ENCODE results near the gene NEU1. TPM values are rescaled to one million over a fixed set of nuclear protein-coding genes. Genes with fewer than 3 reads are reported as not detected.

The NEU1 gene
- total and polyA plus RNA-seq, 2 experiments from 2014 or later = 27.8 to 38.3 TPM

- no peak for DNase-seq
Observed at GRCh38 chr6:31877125-31877650, 14.6 kb upstream of the NEU1 start.

GRCh38 chr6:31876357-31876756 lies 13.7 kb upstream of the NEU1 start:
- no peaks in the 10 kb centered on the region for H3K4me1 ChIP-seq (ENCODE audit: insufficient read depth)
- H3K36me3 ChIP-seq (ENCODE audit: low read depth) = no peaks in the 10 kb centered on the region
- no peaks in the 10 kb centered on the region for H4K20me1 ChIP-seq (ENCODE audit: insufficient read depth)
- TF ChIP-seq EZH2 (IDR thresholded peaks at IDR 0.05; ENCODE audit: insufficient read depth, poor library complexity, severe bottlenecking) (no peak), EZH2phosphoT487 (IDR thresholded peaks at IDR 0.05; ENCODE audit: insufficient read depth, low read depth) (no peak)
- H3K9me3 ChIP-seq (ENCODE audit: low read depth) = no peaks in the 10 kb centered on the region
- H3K9ac ChIP-seq = no peak overlapping the region
- no peaks in the 10 kb centered on the region for H3K27me3 ChIP-seq (replicated peaks; ENCODE audit: insufficient read depth)
- DNase-seq = no peak
- 88 to 89% methylated on average over 7 of the region's 7 CpGs for WGBS, 2 experiments (ENCODE audit: low coverage in 1 of 2, low lambda C conversion rate in 2 of 2, missing lambda C conversion rate in 2 of 2)
- no peak overlapping the region for H3K27ac ChIP-seq
- no peaks in the 10 kb centered on the region for H3F3A ChIP-seq (ENCODE audit: insufficient read depth)
- H3K4me3 ChIP-seq = no peak overlapping the region
- H3K4me2 ChIP-seq (ENCODE audit: unreplicated experiment) = no peak overlapping the region
- H3K79me2 ChIP-seq (ENCODE audit: insufficient read depth) = no peaks in the 10 kb centered on the region
- in situ Hi-C loops (cut with MboI) = no loop called here
- H3K9me2 ChIP-seq (ENCODE audit: insufficient read depth) = no peaks in the 10 kb centered on the region
- no peak overlapping the region for H2AFZ ChIP-seq

More at GRCh38 chr6:31877125-31877650, 14.6 kb upstream of the NEU1 start:
- H3K27ac ChIP-seq = no peak overlapping the region
- WGBS, 2 experiments (ENCODE audit: low coverage in 1 of 2, low lambda C conversion rate in 2 of 2, missing lambda C conversion rate in 2 of 2) = 62 to 70% methylated on average over 3 of the region's 3 CpGs
- no peak overlapping the region for H3K4me3 ChIP-seq
- no peaks in the 10 kb centered on the region for H3K27me3 ChIP-seq (replicated peaks; ENCODE audit: insufficient read depth)
- no peak overlapping the region for H3K9ac ChIP-seq
- no peaks in the 10 kb centered on the region for H3K4me1 ChIP-seq (ENCODE audit: insufficient read depth)
- no peaks in the 10 kb centered on the region for H4K20me1 ChIP-seq (ENCODE audit: insufficient read depth)
- TF ChIP-seq EZH2 (IDR thresholded peaks at IDR 0.05; ENCODE audit: insufficient read depth, poor library complexity, severe bottlenecking) = no peak
- TF ChIP-seq EZH2phosphoT487 (IDR thresholded peaks at IDR 0.05; ENCODE audit: insufficient read depth, low read depth) = no peak
- H3K9me3 ChIP-seq (ENCODE audit: low read depth) = no peaks in the 10 kb centered on the region
- H3K79me2 ChIP-seq (ENCODE audit: insufficient read depth) = no peaks in the 10 kb centered on the region
- in situ Hi-C loops (cut with MboI) = no loop called here
- no peaks in the 10 kb centered on the region for H3F3A ChIP-seq (ENCODE audit: insufficient read depth)
- H3K36me3 ChIP-seq (ENCODE audit: low read depth) = no peaks in the 10 kb centered on the region
- no peaks in the 10 kb centered on the region for H3K9me2 ChIP-seq (ENCODE audit: insufficient read depth)
- no peak overlapping the region for H3K4me2 ChIP-seq (ENCODE audit: unreplicated experiment)
- H2AFZ ChIP-seq = no peak overlapping the region

- Histone ChIP-seq H3K79me2 (ENCODE audit: insufficient read depth) (no peaks in the 10 kb centered on the region), H3K27ac (no peak overlapping the region), H3K36me3 (ENCODE audit: low read depth) (no peaks in the 10 kb centered on the region), H3K4me3 (no peak overlapping the region), H3F3A (ENCODE audit: insufficient read depth) (no peaks in the 10 kb centered on the region), H4K20me1 (ENCODE audit: insufficient read depth) (no peaks in the 10 kb centered on the region), H3K9me3 (ENCODE audit: low read depth) (no peaks in the 10 kb centered on the region), H3K4me2 (ENCODE audit: unreplicated experiment) (no peak overlapping the region), H3K9ac (no peak overlapping the region), H2AFZ (no peak overlapping the region), H3K4me1 (ENCODE audit: insufficient read depth) (no peaks in the 10 kb centered on the region), H3K9me2 (ENCODE audit: insufficient read depth) (no peaks in the 10 kb centered on the region), H3K27me3 (replicated peaks; ENCODE audit: insufficient read depth) (no peaks in the 10 kb centered on the region)
- TF ChIP-seq EZH2phosphoT487 (IDR thresholded peaks at IDR 0.05; ENCODE audit: insufficient read depth, low read depth) = no peak
- no peak for TF ChIP-seq EZH2 (IDR thresholded peaks at IDR 0.05; ENCODE audit: insufficient read depth, poor library complexity, severe bottlenecking)
- DNase-seq = no peak
- in situ Hi-C loops (cut with MboI) = no loop called here
- WGBS, 2 experiments (ENCODE audit: low coverage in 1 of 2, low lambda C conversion rate in 2 of 2, missing lambda C conversion rate in 2 of 2) = 51 to 64% methylated on average over 5 of the region's 5 CpGs
Observed at GRCh38 chr6:31875877-31876276, 13.3 kb upstream of the NEU1 start.

DNA sequence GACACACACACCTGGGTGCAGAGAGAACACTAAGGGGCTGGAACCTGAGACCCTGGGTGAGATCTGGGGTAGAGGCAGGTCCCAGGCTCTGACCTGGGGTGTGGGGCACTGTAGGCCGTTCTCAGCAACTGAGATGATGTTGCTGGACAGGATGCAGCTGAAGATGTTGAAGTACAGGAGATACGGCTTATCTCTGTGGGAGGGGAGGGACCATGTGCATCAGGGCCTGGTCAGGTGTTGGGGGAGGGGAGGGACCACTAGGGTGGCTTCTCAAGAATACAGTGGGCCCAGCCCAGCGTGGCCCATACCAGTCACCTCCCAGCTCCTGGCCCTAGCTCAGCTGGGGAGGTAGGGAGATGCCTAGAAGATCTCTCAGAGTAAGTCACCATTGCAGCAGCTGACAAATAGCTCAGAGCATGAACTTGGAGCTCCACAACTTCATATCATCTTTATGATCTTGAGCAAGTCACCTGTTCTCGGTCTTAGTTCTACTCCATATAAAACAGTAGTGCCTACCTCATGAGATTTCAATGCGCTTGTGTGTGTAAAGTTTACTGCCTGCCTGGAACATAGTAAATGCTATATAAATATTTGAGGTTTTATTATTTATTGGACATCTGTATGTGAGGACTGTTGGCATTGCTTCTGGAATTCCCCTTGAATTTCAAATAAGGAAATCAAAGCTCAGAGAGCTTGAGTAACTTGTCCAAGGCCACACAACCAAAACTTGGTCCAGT lies 12.4 kb upstream of the NEU1 start:
- no peak for DNase-seq
- Histone ChIP-seq H3K79me2 (ENCODE audit: insufficient read depth) (no peaks in the 10 kb centered on the region), H3K36me3 (ENCODE audit: low read depth) (no peaks in the 10 kb centered on the region), H3K9me2 (ENCODE audit: insufficient read depth) (no peaks in the 10 kb centered on the region), H3K4me3 (no peak overlapping the region), H3K9ac (no peak overlapping the region), H3F3A (ENCODE audit: insufficient read depth) (no peaks in the 10 kb centered on the region), H3K27ac (no peak overlapping the region), H3K4me1 (ENCODE audit: insufficient read depth) (no peaks in the 10 kb centered on the region), H4K20me1 (ENCODE audit: insufficient read depth) (no peaks in the 10 kb centered on the region), H3K4me2 (ENCODE audit: unreplicated experiment) (no peak overlapping the region), H3K27me3 (replicated peaks; ENCODE audit: insufficient read depth) (no peaks in the 10 kb centered on the region), H2AFZ (no peak overlapping the region), H3K9me3 (ENCODE audit: low read depth) (no peaks in the 10 kb centered on the region)
- WGBS, 2 experiments (ENCODE audit: low coverage in 1 of 2, low lambda C conversion rate in 2 of 2, missing lambda C conversion rate in 2 of 2) = 85 to 94% methylated on average over 4 to 5 of the region's 5 CpGs
- TF ChIP-seq EZH2phosphoT487 (IDR thresholded peaks at IDR 0.05; ENCODE audit: insufficient read depth, low read depth) (no peak), EZH2 (IDR thresholded peaks at IDR 0.05; ENCODE audit: insufficient read depth, poor library complexity, severe bottlenecking) (no peak)
- in situ Hi-C loops (cut with MboI) = no loop called here
